Right lobe of liver (tissue), 4 donors: Measurements from ENCODE around the gene E2F6.

Experiments
- CTCF ChIP-seq, 4 donors: fragments of 200-600 bp in 3 of 4; fragments of 450-650 bp in 1 of 4; IDR thresholded peaks; one replicate each; pipeline versions ENCODE4 v1.5.1 to v1.8.0; 2016 to 2022; ENCODE audit warnings: antibody characterized with exemption in 4 of 4, mild to moderate bottlenecking in 2 of 4
- POLR2A ChIP-seq: fragments of 450-650 bp; IDR thresholded peaks from one replicate; pipeline ENCODE4 v1.6.1; 2017; ENCODE audit warnings: antibody characterized with exemption, mild to moderate bottlenecking
- donor health status: DM: no; HTN: no; CAD: no.
- donor health status: DM: no; HTN: no; CAD: no.
- donor health status: DM: no; HTN: yes; CAD: no.

- no peak for TF ChIP-seq CTCF (IDR thresholded peaks at IDR 0.05)
- TF ChIP-seq POLR2A, result no peak
Measured at GRCh38 chr2:11465110-11465484, 864 bp downstream of the E2F6 start.
